Measurements from ENCODE around the gene TSEN2. TPM values are rescaled to one million over a fixed set of nuclear protein-coding genes. Genes with fewer than 3 reads are reported as not detected.
A peak's percentile ranks its signal among the peaks of the same experiment; 100 is the strongest.

TSEN2 gene
- total and polyA plus RNA-seq, 2 of the 4 experiments (the other 2 are of a cell fraction): 9.5 to 14.2 TPM

GRCh38 chr3:12484198-12484982 is at the start of gene TSEN2 (continued):
- TF ChIP-seq USF2 (IDR thresholded peaks at IDR 0.05; ENCODE audit: low read depth, low read length): peak; percentile 81; the same call in 1 of the 2 replicates
- TF ChIP-seq MAZ (IDR thresholded peaks at IDR 0.05; ENCODE audit: borderline replicate concordance, low read depth, low read length): peak; percentile 19; the same call in 1 of the 2 replicates
- no peak for TF ChIP-seq MAFK (IDR thresholded peaks at IDR 0.05; ENCODE audit: low read depth, low read length)

Measured in IMR-90 (cell line).